ENCODE measurements around the gene IL15RA. TPM values are rescaled to one million over a fixed set of nuclear protein-coding genes. Genes with fewer than 3 reads are reported as not detected.
A peak's percentile ranks its signal among the peaks of the same experiment; 100 is the strongest.

Gene IL15RA
- total and polyA plus RNA-seq, 10 donors = 9.9 to 37.4 (median 21.0) TPM

GRCh38 chr10:5975641-5976473 lies 1.5 kb downstream of the IL15RA start:
- H3K4me3 ChIP-seq = peak overlapping the region; percentile 79 to 100 (median 96)
- no peaks in the 10 kb centered on the region for H3K36me3 ChIP-seq
- H3K27me3 ChIP-seq (replicated peaks in 1 of 7) = no peaks in the 10 kb centered on the region
- TF ChIP-seq POLR2AphosphoS5 (IDR thresholded peaks at IDR 0.05) (peak in 2 of 3 donors; percentile 17 to 66), POLR2A (IDR thresholded peaks at IDR 0.05) (peak in 1 of 3 donors; percentile 30), CTCF (IDR thresholded peaks at IDR 0.05 in 8 of 11, conservative IDR thresholded peaks at IDR 0.05 in 3 of 11) (no peak)
- H3K27ac ChIP-seq = peak overlapping the region; percentile 86 to 99 (median 97)
- 53 to 62% (median 57%) methylated on average over 20 of the region's 20 CpGs for WGBS, 5 donors
- DNase-seq = no peak
- intact Hi-C loops (cut with DNase I; ENCODE audit: low total_unique reads) = loop anchor here (10.0 kb wide), 1 partner anchor 81 kb away; the partner anchor contains the start of gene FBH1
- H3K4me1 ChIP-seq = peaks cover 32 to 71% (median 57%) of the 10 kb centered on the region in 6 donors
- H3K9me3 ChIP-seq = no peaks in the 10 kb centered on the region

GRCh38 chr10:5973069-5973468 lies 4.3 kb downstream of the IL15RA start:
- Histone ChIP-seq H3K9me3 (no peaks in the 10 kb centered on the region), H3K4me3 (no peak overlapping the region), H3K4me1 (peaks cover 23 to 71% (median 53%) of the 10 kb centered on the region in 6 donors), H3K27ac (peak overlapping the region in 3 of 8 donors; percentile 0 to 62 (median 3)), H3K27me3 (replicated peaks in 1 of 7) (no peaks in the 10 kb centered on the region), H3K36me3 (peaks cover 0 to 8% (median 0%) of the 10 kb centered on the region in 6 donors)
- intact Hi-C loops (cut with DNase I; ENCODE audit: low total_unique reads) = loop anchor here (10.0 kb wide), 1 partner anchor 78 kb away; the partner anchor contains the start of gene FBH1
- 71 to 96% (median 91%) methylated on average over 4 of the region's 4 CpGs for WGBS, 5 donors
- no peak for DNase-seq
- TF ChIP-seq POLR2AphosphoS5 (IDR thresholded peaks at IDR 0.05) (no peak), POLR2A (IDR thresholded peaks at IDR 0.05) (no peak), CTCF (IDR thresholded peaks at IDR 0.05 in 8 of 11, conservative IDR thresholded peaks at IDR 0.05 in 3 of 11) (no peak)

GRCh38 chr10:5971886-5972285 lies 5.5 kb downstream of the IL15RA start:
- H3K9me3 ChIP-seq = no peaks in the 10 kb centered on the region
- intact Hi-C loops (cut with DNase I; ENCODE audit: low total_unique reads) = loop anchor here (10.0 kb wide), 1 partner anchor 77 kb away; the partner anchor contains the start of gene FBH1

More at GRCh38 chr10:5971886-5972285, 5.5 kb downstream of the IL15RA start:
- WGBS, 5 donors = 35 to 72% (median 53%) methylated on average over 4 of the region's 4 CpGs
- Histone ChIP-seq H3K36me3 (peaks cover 0 to 20% (median 0%) of the 10 kb centered on the region in 6 donors), H3K4me1 (peaks cover 23 to 68% (median 52%) of the 10 kb centered on the region in 6 donors), H3K27ac (peak overlapping the region; percentile 1 to 84 (median 50)), H3K4me3 (no peak overlapping the region), H3K27me3 (replicated peaks in 1 of 7) (no peaks in the 10 kb centered on the region)
- TF ChIP-seq POLR2AphosphoS5 (IDR thresholded peaks at IDR 0.05) (no peak), POLR2A (IDR thresholded peaks at IDR 0.05) (no peak), CTCF (IDR thresholded peaks at IDR 0.05 in 8 of 11, conservative IDR thresholded peaks at IDR 0.05 in 3 of 11) (no peak)
- no peak for DNase-seq
